ENCODE results near the gene UBE3D. TPM values are rescaled to one million over a fixed set of nuclear protein-coding genes. Genes with fewer than 3 reads are reported as not detected.
A peak's percentile ranks its signal among the peaks of the same experiment; 100 is the strongest.

Gene UBE3D
- total RNA-seq, 6 experiments from 2014 or later = 2.7 to 7.0 (median 3.8) TPM

- peaks cover 32% of the 10 kb centered on the region for H3K4me1 Mint-ChIP-seq (ENCODE audit: low read depth)
Observed at GRCh38 chr6:82987951-82988350, 77.7 kb downstream of the UBE3D start.

DNA sequence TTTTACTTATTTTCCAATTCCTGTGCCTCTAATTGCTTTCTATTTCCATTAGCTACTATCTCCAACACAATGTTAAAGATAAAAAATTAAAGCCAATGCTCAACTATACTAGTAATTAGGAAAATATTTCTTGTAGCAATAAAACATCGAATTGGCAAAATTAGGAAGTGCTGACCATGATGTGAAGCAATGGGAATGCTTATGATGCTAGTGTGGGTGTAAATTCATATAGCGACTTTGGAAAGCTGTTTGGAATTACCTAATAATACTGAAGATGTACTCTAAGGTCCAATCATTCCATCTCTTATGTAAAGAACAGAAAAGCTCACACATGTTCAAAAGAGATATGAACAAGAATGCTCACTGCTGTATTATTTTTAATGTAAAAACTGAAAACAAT lies 78.2 kb downstream of the UBE3D start:
- Mint-ChIP-seq H3K27me3 (ENCODE audit: insufficient read depth) (no peaks in the 10 kb centered on the region; the same call in 1 of the 2 replicates), H3K27ac (no peak overlapping the region), H3K4me1 (ENCODE audit: low read depth) (peaks cover 32% of the 10 kb centered on the region), H3K36me3 (ENCODE audit: low read depth) (no peaks in the 10 kb centered on the region), H3K9me3 (no peaks in the 10 kb centered on the region), H3K4me3 (no peak overlapping the region)
- no peak for TF ChIP-seq CTCF (IDR thresholded peaks at IDR 0.05)
- DNase-seq = no peak

More at GRCh38 chr6:82987951-82988350, 77.7 kb downstream of the UBE3D start:
- DNase-seq = no peak
- TF ChIP-seq CTCF (IDR thresholded peaks at IDR 0.05) = no peak
- H3K36me3 Mint-ChIP-seq (ENCODE audit: low read depth) = no peaks in the 10 kb centered on the region
- H3K27ac Mint-ChIP-seq = no peak overlapping the region; the same call in 1 of the 2 replicates
- no peak overlapping the region for H3K4me3 Mint-ChIP-seq
- no peaks in the 10 kb centered on the region for H3K9me3 Mint-ChIP-seq
- no peaks in the 10 kb centered on the region; the same call in 1 of the 2 replicates for H3K27me3 Mint-ChIP-seq (ENCODE audit: insufficient read depth)

- Mint-ChIP-seq H3K27ac (no peak overlapping the region), H3K36me3 (ENCODE audit: low read depth) (no peaks in the 10 kb centered on the region), H3K4me1 (ENCODE audit: low read depth) (peaks cover 32% of the 10 kb centered on the region), H3K27me3 (ENCODE audit: insufficient read depth) (no peaks in the 10 kb centered on the region; the same call in 1 of the 2 replicates), H3K9me3 (no peaks in the 10 kb centered on the region), H3K4me3 (no peak overlapping the region)
- no peak for TF ChIP-seq CTCF (IDR thresholded peaks at IDR 0.05)
- DNase-seq = no peak
Observed at GRCh38 chr6:82984720-82985119, 80.9 kb downstream of the UBE3D start.

- peaks cover 22% of the 10 kb centered on the region for H3K4me1 Mint-ChIP-seq (ENCODE audit: low read depth)
- H3K36me3 Mint-ChIP-seq (ENCODE audit: low read depth) = no peaks in the 10 kb centered on the region
- H3K27ac Mint-ChIP-seq = peak overlapping the region; percentile 81
- 0 out of 2 replicates have a peak overlapping the region, but pooled peaks have one; percentile 5 for H3K4me3 Mint-ChIP-seq
- no peak for TF ChIP-seq CTCF (IDR thresholded peaks at IDR 0.05)
- no peaks in the 10 kb centered on the region for H3K9me3 Mint-ChIP-seq
- peak; percentile 79 for DNase-seq
- no peaks in the 10 kb centered on the region; the same call in 1 of the 2 replicates for H3K27me3 Mint-ChIP-seq (ENCODE audit: insufficient read depth)
Observed at GRCh38 chr6:82980086-82980485, 85.6 kb downstream of the UBE3D start.

GRCh38 chr6:82979657-82980056 lies 86.0 kb downstream of the UBE3D start:
- H3K27me3 Mint-ChIP-seq (ENCODE audit: insufficient read depth) = no peaks in the 10 kb centered on the region; the same call in 1 of the 2 replicates
- TF ChIP-seq CTCF (IDR thresholded peaks at IDR 0.05) = no peak

More at GRCh38 chr6:82979657-82980056, 86.0 kb downstream of the UBE3D start:
- no peak overlapping the region for H3K4me3 Mint-ChIP-seq
- DNase-seq = no peak
- no peaks in the 10 kb centered on the region for H3K9me3 Mint-ChIP-seq
- H3K36me3 Mint-ChIP-seq (ENCODE audit: low read depth) = no peaks in the 10 kb centered on the region
- peaks cover 22% of the 10 kb centered on the region for H3K4me1 Mint-ChIP-seq (ENCODE audit: low read depth)
- H3K27ac Mint-ChIP-seq = no peak overlapping the region
